PC-9 (cell line): ENCODE measurements around the gene ZNF432. TPM values are rescaled to one million over a fixed set of nuclear protein-coding genes. Genes with fewer than 3 reads are reported as not detected.
A peak's percentile ranks its signal among the peaks of the same experiment; 100 is the strongest.

Source experiments
- BruUV-seq: library from RNA; stranded (reverse); fragments of 400-500 nt; replicated peaks from 2 replicates; lab custom pipeline; 2021; lab: Mats Ljungman, UMichigan
- CTCF ChIA-PET: fragments of 300-600 bp; sonication (Branson Sonifier 250); formaldehyde crosslinking; loops from one replicate; lab custom pipeline; 2022; ENCODE audit warnings: antibody characterized with exemption; lab: Charles Lee
- POLR2A ChIA-PET: fragments of 300-600 bp; sonication (Branson Sonifier 250); formaldehyde crosslinking; loops from one replicate; lab custom pipeline; 2022; ENCODE audit warnings: antibody characterized with exemption; ENCODE audit not compliant: unreplicated experiment; lab: Charles Lee
- DNase-seq, 2 experiments: peaks; one replicate each; pipeline versions ENCODE4 v3.0.0 to v3.0.0-alpha.2; 2015 to 2022; ENCODE audit warnings: mixed read lengths in 1 of 2
- H2AFZ ChIP-seq: fragments of 200-600 bp; sonication (generic); 2 replicates; pipeline ENCODE4 v1.8.1; 2017; ENCODE audit warnings: antibody characterized with exemption
- H3F3A ChIP-seq: fragments of 200-600 bp; sonication (generic); 2 replicates; pipeline ENCODE4 v1.8.1; 2017; ENCODE audit warnings: antibody characterized with exemption, mild to moderate bottlenecking, low read depth; ENCODE audit not compliant: insufficient read depth
- H3K27ac ChIP-seq: fragments of 200-600 bp; sonication (generic); 2 replicates; pipeline ENCODE4 v1.6.1; 2016; ENCODE audit warnings: mixed run types
- H3K27me3 ChIP-seq: fragments of 200-600 bp; sonication (generic); 2 replicates; pipeline ENCODE4 v1.6.1; 2016; ENCODE audit warnings: low read depth, mixed run types; ENCODE audit not compliant: insufficient read depth
- H3K36me3 ChIP-seq: fragments of 200-600 bp; sonication (generic); 2 replicates; pipeline ENCODE4 v1.6.1; 2016; ENCODE audit warnings: low read depth, mixed run types
- H3K4me1 ChIP-seq: fragments of 200-600 bp; sonication (generic); replicated peaks from 2 replicates; pipeline ENCODE4 v1.6.1; 2016; ENCODE audit warnings: mixed run types; ENCODE audit not compliant: insufficient read depth
- H3K4me2 ChIP-seq: fragments of 200-600 bp; sonication (generic); 2 replicates; pipeline ENCODE4 v1.6.1; 2017; ENCODE audit warnings: mixed run types
- H3K4me3 ChIP-seq: fragments of 200-600 bp; sonication (generic); 2 replicates; pipeline ENCODE4 v1.6.1; 2016; ENCODE audit warnings: mixed run types
- H3K79me2 ChIP-seq: fragments of 200-600 bp; sonication (generic); 2 replicates; pipeline ENCODE4 v1.6.1; 2017; ENCODE audit warnings: low read depth, mixed run types
- H3K9me2 ChIP-seq: fragments of 200-600 bp; sonication (generic); 2 replicates; pipeline ENCODE4 v1.8.1; 2017; ENCODE audit warnings: mild to moderate bottlenecking; ENCODE audit not compliant: insufficient read depth
- H3K9me3 ChIP-seq: fragments of 200-600 bp; sonication (generic); 2 replicates; pipeline ENCODE4 v1.8.1; 2016; ENCODE audit warnings: low read depth; ENCODE audit not compliant: insufficient read depth
- H4K20me1 ChIP-seq: fragments of 200-600 bp; sonication (generic); 2 replicates; pipeline ENCODE4 v1.8.1; 2017; ENCODE audit not compliant: insufficient read depth
- CTCF ChIP-seq: fragments of 200-600 bp; sonication (generic); conservative IDR thresholded peaks from 2 replicates; pipeline ENCODE4 v1.6.1; 2017; ENCODE audit warnings: mixed run types, antibody characterized with exemption, mild to moderate bottlenecking, moderate library complexity
- EZH2 ChIP-seq: fragments of 200-600 bp; sonication (generic); IDR thresholded peaks from 2 replicates; pipeline ENCODE4 v1.8.0; 2017; ENCODE audit warnings: antibody characterized with exemption, low read depth
- intact Hi-C: fragments of 100-400 bp; cut with micrococcal nuclease; formaldehyde crosslinking; loops from one replicate; pipeline ENCODE4 v1.10.0; 2022; ENCODE audit not compliant: unreplicated experiment
- total RNA-seq: library from RNA; stranded (reverse); gene quantifications from 2 replicates; pipeline ENCODE4 v1.2.3, GENCODE V29; 2021

The ZNF432 gene
- total RNA-seq, 1 experiment from 2014 or later, result 9.9 TPM

DNA sequence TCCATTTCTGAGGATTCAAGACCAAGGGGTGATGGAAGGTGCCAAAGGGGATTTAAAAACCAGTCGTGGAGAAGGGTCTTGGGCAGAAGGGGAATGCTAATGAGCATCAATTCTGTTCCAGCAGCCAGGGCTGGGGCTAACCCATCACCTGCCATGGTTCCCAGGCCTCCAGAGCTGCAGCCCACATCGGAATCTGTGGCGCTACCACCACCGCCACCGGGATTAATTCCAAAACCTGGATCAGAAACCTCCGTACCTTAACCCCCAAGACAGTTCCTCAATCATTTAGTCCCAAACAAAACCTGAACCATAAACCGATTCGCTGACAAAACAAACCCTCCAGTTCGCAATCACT is 41.2 kb downstream of the ZNF432 start:
- H3F3A ChIP-seq, result no peaks in the 10 kb centered on the region
- H4K20me1 ChIP-seq, result no peaks in the 10 kb centered on the region
- peak in 1 of 2 experiments; percentile 16 for DNase-seq
- intact Hi-C loops, result no loop called here
- CTCF ChIA-PET, result no interaction called here
- peaks cover 67% of the 10 kb centered on the region for H3K9me3 ChIP-seq
- peaks cover 8% of the 10 kb centered on the region for H3K4me1 ChIP-seq
- H2AFZ ChIP-seq, result peak overlapping the region; percentile 100
- H3K9me2 ChIP-seq, result no peaks in the 10 kb centered on the region
- no peak for TF ChIP-seq CTCF
- no peak for TF ChIP-seq EZH2
- H3K4me2 ChIP-seq, result peak overlapping the region; percentile 85
- no peak overlapping the region for H3K27ac ChIP-seq
- H3K4me3 ChIP-seq, result peak overlapping the region; percentile 95
- H3K36me3 ChIP-seq, result peaks cover 18% of the 10 kb centered on the region; the same call in 1 of the 2 replicates
- TSS peak; percentile 56 for BruUV-seq
- H3K27me3 ChIP-seq, result no peaks in the 10 kb centered on the region
- POLR2A ChIA-PET, result no interaction called here
- H3K79me2 ChIP-seq, result peaks cover 10% of the 10 kb centered on the region; the same call in 1 of the 2 replicates

DNA sequence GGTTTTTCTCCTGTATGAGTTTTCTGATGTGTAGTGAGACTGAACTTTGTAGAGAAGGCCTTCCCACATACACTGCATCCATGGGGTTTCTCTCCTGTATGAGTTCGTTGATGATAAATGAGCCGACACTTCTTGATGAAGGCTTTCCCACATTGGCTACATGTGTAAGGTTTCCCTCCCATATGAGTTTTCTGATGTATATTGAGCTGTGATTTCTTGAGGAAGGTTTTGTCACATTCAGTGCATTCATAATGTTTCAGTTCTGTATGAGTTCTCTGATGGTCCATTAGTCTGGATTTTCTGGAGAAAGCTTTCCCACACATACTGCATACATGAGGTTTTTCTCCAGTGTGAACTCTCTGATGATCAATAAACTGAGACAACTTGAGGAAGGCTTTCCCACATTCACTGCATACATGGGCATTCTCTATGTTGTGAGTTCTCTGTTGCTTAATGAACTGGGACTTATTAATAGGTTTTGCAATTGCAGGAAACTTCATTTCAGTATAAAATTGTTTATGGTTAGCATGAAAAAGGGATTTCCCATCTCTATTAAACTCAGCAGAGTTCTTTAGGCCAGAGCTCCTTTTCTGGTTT is 54.5 kb downstream of the ZNF432 start:
- no TSS peak for BruUV-seq
- no peak overlapping the region for H3K27ac ChIP-seq
- no peaks in the 10 kb centered on the region for H3K79me2 ChIP-seq
- ChIA-PET POLR2A (no interaction called here), CTCF (no interaction called here)
- H3K36me3 ChIP-seq, result peaks cover 41% of the 10 kb centered on the region; the same call in 1 of the 2 replicates
- H2AFZ ChIP-seq, result no peak overlapping the region
- H3F3A ChIP-seq, result peaks cover 11% of the 10 kb centered on the region
- H3K9me3 ChIP-seq, result peaks cover 94% of the 10 kb centered on the region
- H3K4me1 ChIP-seq, result no peaks in the 10 kb centered on the region
- no peak for DNase-seq
- H3K9me2 ChIP-seq, result no peaks in the 10 kb centered on the region
- H4K20me1 ChIP-seq, result no peaks in the 10 kb centered on the region
- H3K27me3 ChIP-seq, result no peaks in the 10 kb centered on the region
- H3K4me3 ChIP-seq, result 0 out of 2 replicates have a peak overlapping the region, but pooled peaks have one; percentile 16
- no peak for TF ChIP-seq CTCF
- TF ChIP-seq EZH2, result no peak
- no peak overlapping the region for H3K4me2 ChIP-seq
- intact Hi-C loops, result no loop called here

GRCh38 chr19:51993422-51993821 is 55.2 kb downstream of the ZNF432 start:
- ChIA-PET CTCF (no interaction called here), POLR2A (no interaction called here)
- H3K9me2 ChIP-seq, result no peaks in the 10 kb centered on the region
- H3K4me1 ChIP-seq, result no peaks in the 10 kb centered on the region
- intact Hi-C loops, result no loop called here
- peaks cover 94% of the 10 kb centered on the region for H3K9me3 ChIP-seq
- BruUV-seq, result no TSS peak
- DNase-seq, result no peak
- H3K79me2 ChIP-seq, result no peaks in the 10 kb centered on the region
- H4K20me1 ChIP-seq, result no peaks in the 10 kb centered on the region
- no peak overlapping the region for H3K4me2 ChIP-seq
- peaks cover 34% of the 10 kb centered on the region; the same call in 1 of the 2 replicates for H3K36me3 ChIP-seq
- no peak overlapping the region for H2AFZ ChIP-seq
- H3F3A ChIP-seq, result peaks cover 11% of the 10 kb centered on the region
- H3K4me3 ChIP-seq, result peak overlapping the region; percentile 9; the same call in 1 of the 2 replicates
- no peaks in the 10 kb centered on the region for H3K27me3 ChIP-seq
- no peak overlapping the region for H3K27ac ChIP-seq
- TF ChIP-seq CTCF (no peak), EZH2 (no peak)
